SK-N-SH (cell line): ENCODE results near the gene HNRNPM. TPM values are rescaled to one million over a fixed set of nuclear protein-coding genes. Genes with fewer than 3 reads are reported as not detected.
A peak's percentile ranks its signal among the peaks of the same experiment; 100 is the strongest.

Experiments
- CTCF ChIA-PET: fragments of 300-600, 350-600 bp; formaldehyde crosslinking; extraction: SDS; loops from one replicate; lab custom pipeline; 2021; lab: Yijun Ruan, JAX
- POLR2A ChIA-PET: fragments of 350-600 bp; sonication (Branson Sonifier 250); formaldehyde crosslinking; extraction: SDS; loops from one replicate; lab custom pipeline; 2020; ENCODE audit warnings: antibody characterized with exemption, inconsistent platforms; lab: Yijun Ruan, JAX
- DNase-seq: peaks from one replicate; pipeline ENCODE4 v3.0.0; 2012
- H2AFZ ChIP-seq: fragments of 200-600 bp; sonication (generic); 2 replicates; pipeline ENCODE4 v1.8.1; 2016; ENCODE audit warnings: antibody characterized with exemption, mild to moderate bottlenecking, low read depth
- H3F3A ChIP-seq: fragments of 200-600 bp; sonication (generic); replicated peaks from 2 replicates; pipeline ENCODE3; 2016; ENCODE audit warnings: antibody characterized with exemption, mild to moderate bottlenecking; ENCODE audit not compliant: insufficient read depth
- H3K27ac ChIP-seq, 2 experiments: fragments of 200-500 bp in 1 of 2; fragments of 200-600 bp in 1 of 2; sonication (Bioruptor generic) in 1 of 2; sonication (generic), shearing (Covaris generic) in 1 of 2; 2 replicates each; pipeline versions ENCODE4 v1.5.1 to v1.6.1; 2014 to 2016; ENCODE audit warnings: low read depth in 2 of 2, inconsistent platforms in 1 of 2, low read length in 1 of 2, mild to moderate bottlenecking in 1 of 2, mixed read lengths in 1 of 2
- H3K27me3 ChIP-seq: fragments of 200-600 bp; sonication (generic), shearing (Covaris generic); 2 replicates; pipeline ENCODE4 v1.6.1; 2016; ENCODE audit warnings: mixed run types; ENCODE audit not compliant: insufficient read depth
- H3K36me3 ChIP-seq, 2 experiments: fragments of 200-500 bp in 1 of 2; fragments of 200-600 bp in 1 of 2; sonication (Bioruptor generic) in 1 of 2; sonication (generic) in 1 of 2; replicated peaks in 1 of 2; 2 replicates each; pipeline versions ENCODE3 to v1.5.1; 2014 to 2016; ENCODE audit warnings: low read length in 1 of 2, mild to moderate bottlenecking in 1 of 2; ENCODE audit not compliant: insufficient read depth in 2 of 2, control insufficient read depth in 1 of 2
- H3K4me1 ChIP-seq, 2 experiments: fragments of 200-500 bp in 1 of 2; fragments of 200-600 bp in 1 of 2; sonication (Bioruptor generic) in 1 of 2; sonication (generic), shearing (Covaris generic) in 1 of 2; 2 replicates each; pipeline versions ENCODE4 v1.5.1 to v1.6.1; 2014 to 2016; ENCODE audit warnings: low read depth in 1 of 2, low read length in 1 of 2, mixed run types in 1 of 2; ENCODE audit not compliant: insufficient read depth in 2 of 2, control insufficient read depth in 1 of 2
- H3K4me2 ChIP-seq: fragments of 200-600 bp; sonication (generic), shearing (Covaris generic); 2 replicates; pipeline ENCODE4 v1.6.1; 2017; ENCODE audit warnings: mixed run types
- H3K4me3 ChIP-seq, 2 experiments: fragments of 200-500 bp in 1 of 2; fragments of 200-600 bp in 1 of 2; sonication (Bioruptor generic) in 1 of 2; sonication (generic), shearing (Covaris generic) in 1 of 2; 2 replicates each; pipeline versions ENCODE4 v1.5.1 to v1.8.1; 2014 to 2016; ENCODE audit warnings: low read depth in 2 of 2, inconsistent platforms in 1 of 2, low read length in 1 of 2, mild to moderate bottlenecking in 1 of 2, mixed read lengths in 1 of 2, moderate library complexity in 1 of 2
- H3K79me2 ChIP-seq: fragments of 200-600 bp; sonication (generic); 2 replicates; pipeline ENCODE4 v1.8.1; 2017; ENCODE audit warnings: mild to moderate bottlenecking; ENCODE audit not compliant: insufficient read depth
- H3K9ac ChIP-seq: fragments of 200-600 bp; sonication (generic); 2 replicates; pipeline ENCODE4 v1.6.1; 2017; ENCODE audit warnings: mixed run types
- H3K9me2 ChIP-seq: fragments of 200-600 bp; sonication (generic); 2 replicates; pipeline ENCODE4 v1.6.1; 2017; ENCODE audit warnings: mixed run types
- H3K9me3 ChIP-seq: fragments of 200-600 bp; sonication (generic); 2 replicates; pipeline ENCODE4 v1.6.1; 2017; ENCODE audit warnings: mixed run types, mild to moderate bottlenecking, moderate library complexity
- H4K20me1 ChIP-seq: fragments of 200-600 bp; sonication (generic); 2 replicates; pipeline ENCODE4 v1.6.1; 2017; ENCODE audit warnings: mild to moderate bottlenecking, mixed run types; ENCODE audit not compliant: insufficient read depth
- CHD2 ChIP-seq: fragments of 150-350 bp; IDR thresholded peaks from 2 replicates; pipeline ENCODE4 v1.6.1; 2018; ENCODE audit warnings: low read length; ENCODE audit not compliant: partially characterized antibody
- CTCF ChIP-seq: fragments of 200-600 bp; sonication (generic); IDR thresholded peaks from 2 replicates; pipeline ENCODE4 v1.6.1; 2017; ENCODE audit warnings: antibody characterized with exemption, mild to moderate bottlenecking, moderate library complexity
- ELF1 ChIP-seq: IDR thresholded peaks from 2 replicates; pipeline ENCODE4 v1.4.0; 2012
- EP300 ChIP-seq, 2 experiments: IDR thresholded peaks; 2 replicates each; pipeline versions ENCODE4 v1.4.0 to v1.6.1; 2012; ENCODE audit warnings: borderline replicate concordance in 1 of 2, low read depth in 1 of 2, low read length in 1 of 2
- EZH2phosphoT487 ChIP-seq: fragments of 200-600 bp; sonication (generic); IDR thresholded peaks from 2 replicates; pipeline ENCODE4 v1.6.1; 2017; ENCODE audit warnings: low read depth, mixed run types, mild to moderate bottlenecking, antibody characterized with exemption, moderate library complexity, borderline replicate concordance
- FOSL2 ChIP-seq: IDR thresholded peaks from 2 replicates; pipeline ENCODE4 v1.4.0; 2012; ENCODE audit warnings: low read depth, mild to moderate bottlenecking, moderate library complexity, borderline replicate concordance
- FOXJ3 ChIP-seq: sonication (generic); formaldehyde crosslinking; IDR thresholded peaks from 2 replicates; pipeline ENCODE4 v1.5.1; 2020; ENCODE audit warnings: mild to moderate bottlenecking, missing genetic modification reagents
- FOXM1 ChIP-seq: IDR thresholded peaks from 2 replicates; pipeline ENCODE4 v1.4.0; 2012; ENCODE audit warnings: low read depth, mild to moderate bottlenecking
- GATA2 ChIP-seq: sonication (generic); formaldehyde crosslinking; IDR thresholded peaks from 2 replicates; pipeline ENCODE4 v1.5.0; 2020; ENCODE audit warnings: mild to moderate bottlenecking, missing genetic modification reagents
- JUND ChIP-seq: IDR thresholded peaks from 2 replicates; pipeline ENCODE4 v1.4.0; 2012
- MAX ChIP-seq: IDR thresholded peaks from 2 replicates; pipeline ENCODE4 v1.4.0; 2012; ENCODE audit warnings: low read depth
- MXI1 ChIP-seq: IDR thresholded peaks from 2 replicates; pipeline ENCODE4 v1.6.1; 2012; ENCODE audit warnings: mild to moderate bottlenecking, low read depth, low read length, improper control_type of control experiment
- NFIC ChIP-seq: IDR thresholded peaks from 2 replicates; pipeline ENCODE4 v1.4.0; 2012; ENCODE audit warnings: borderline replicate concordance
- PBX3 ChIP-seq: IDR thresholded peaks from 2 replicates; pipeline ENCODE4; 2012
- RAD21 ChIP-seq: IDR thresholded peaks from 2 replicates; pipeline ENCODE4 v1.6.1; 2012; ENCODE audit warnings: mild to moderate bottlenecking, low read length
- RCOR1 ChIP-seq: fragments of 150-350 bp; IDR thresholded peaks from 2 replicates; pipeline ENCODE4 v1.6.1; 2017; ENCODE audit warnings: antibody characterized with exemption, low read length
- RFX5 ChIP-seq: IDR thresholded peaks from 2 replicates; pipeline ENCODE4 v1.6.1; 2012; ENCODE audit warnings: mild to moderate bottlenecking, improper control_type of control experiment, low read length
- RXRA ChIP-seq: IDR thresholded peaks from 2 replicates; pipeline ENCODE4 v1.4.0; 2012; ENCODE audit warnings: low read depth, mild to moderate bottlenecking, borderline replicate concordance
- SIN3A ChIP-seq: IDR thresholded peaks from 2 replicates; pipeline ENCODE4 v1.6.1; 2012; ENCODE audit warnings: low read depth, mild to moderate bottlenecking, low read length, moderate library complexity, borderline replicate concordance
- SMC3 ChIP-seq: IDR thresholded peaks from 2 replicates; pipeline ENCODE4 v1.6.1; 2012; ENCODE audit warnings: low read depth, low read length, improper control_type of control experiment
- TCF12 ChIP-seq: IDR thresholded peaks from 2 replicates; pipeline ENCODE4 v1.4.0; 2012
- TEAD4 ChIP-seq: IDR thresholded peaks from 2 replicates; pipeline ENCODE4 v1.4.0; 2012; ENCODE audit warnings: mild to moderate bottlenecking, borderline replicate concordance; ENCODE audit not compliant: insufficient read depth
- USF1 ChIP-seq: IDR thresholded peaks from 2 replicates; pipeline ENCODE4 v1.4.0; 2012; ENCODE audit warnings: low read depth, borderline replicate concordance
- WGBS: methylation state at CpG from one replicate; pipeline ENCODE4 v1.1.6; 2017; ENCODE audit warnings: low lambda C conversion rate; 5-methylcytosine and 5-hydroxymethylcytosine counted together
- polyA plus RNA-seq, 3 experiments: library from polyadenylated mRNA; depleted of rRNA; stranded (reverse); fragments of >200 nt; gene quantifications; 2 replicates each; pipeline ENCODE4 v1.2.3, GENCODE V29; 2012

Gene HNRNPM
- polyA plus RNA-seq, 1 of the 3 experiments (the other 2 are of a cell fraction): 205 TPM

- DNase-seq: peak; percentile 86
- no peak overlapping the region for H3K4me2 ChIP-seq
- peaks cover 80% of the 10 kb centered on the region for H3K79me2 ChIP-seq
- CTCF ChIA-PET: interaction anchor here (0.8 to 8.0 kb wide), 5 partner anchors 12 to 62 kb away, joined by 3 to 78 read pairs (median 10); no protein-coding TSS in a partner anchor
- TF ChIP-seq ELF1 (no peak), NFIC (no peak), RXRA (no peak), MXI1 (no peak), CTCF (peak; percentile 74), FOXM1 (no peak), RFX5 (no peak), SMC3 (peak; percentile 91), RCOR1 (no peak), FOSL2 (no peak), TCF12 (no peak), EP300 (IDR thresholded peaks at IDR 0.05; ENCODE audit: borderline replicate concordance in 1 of 2, low read depth in 1 of 2, low read length in 1 of 2) (no peak), EZH2phosphoT487 (no peak), MAX (no peak), RAD21 (peak; percentile 70), CHD2 (no peak), USF1 (no peak), PBX3 (no peak), GATA2 (CRISPR knock-in tag) (no peak), TEAD4 (no peak), JUND (no peak), FOXJ3 (CRISPR knock-in tag) (no peak), SIN3A (no peak)
- peaks cover 0 to 7% of the 10 kb centered on the region in 2 experiments for H3K36me3 ChIP-seq
- no peaks in the 10 kb centered on the region for H3K9me2 ChIP-seq
- no peaks in the 10 kb centered on the region for H3K9me3 ChIP-seq
- WGBS: 57% methylated on average over 21 of the region's 22 CpGs
- H3F3A ChIP-seq: no peaks in the 10 kb centered on the region
- POLR2A ChIA-PET: no interaction called here
- H3K9ac ChIP-seq: no peak overlapping the region
- no peak overlapping the region for H2AFZ ChIP-seq
- no peak overlapping the region for H3K27ac ChIP-seq
- no peaks in the 10 kb centered on the region for H3K27me3 ChIP-seq
- no peak overlapping the region for H3K4me3 ChIP-seq
- peaks cover 70% of the 10 kb centered on the region for H4K20me1 ChIP-seq
- H3K4me1 ChIP-seq: peaks cover 2 to 26% of the 10 kb centered on the region in 2 experiments; a peak in 2 of 4 replicates
These were observed 48.1 kb upstream of the HNRNPM start for GRCh38 chr19:8396563-8397203.
